Right atrium auricular region (tissue), 2 donors: ENCODE results near the gene UTS2R. TPM values are rescaled to one million over a fixed set of nuclear protein-coding genes. Genes with fewer than 3 reads are reported as not detected.

Source experiments
- DNase-seq: peaks from one replicate; pipeline ENCODE4 v3.0.0-alpha.2; 2019; ENCODE audit warnings: low spot score
- H3K27ac ChIP-seq, 2 donors: fragments of 200-600 bp; sonication (generic); 1 replicate in 1 of 2; 2 replicates in 1 of 2; pipeline ENCODE4 v1.5.1; 2016 to 2019
- H3K27me3 ChIP-seq, 2 donors: fragments of 200-600 bp; sonication (generic); one replicate each; pipeline versions ENCODE4 v1.5.1 to v1.6.0; 2017 to 2019
- H3K36me3 ChIP-seq: fragments of 200-600 bp; sonication (generic); one replicate; pipeline ENCODE4 v1.5.1; 2016
- H3K4me1 ChIP-seq, 2 donors: fragments of 200-600 bp; sonication (generic); one replicate each; pipeline versions ENCODE4 v1.5.1 to v1.6.0; 2017 to 2019
- H3K4me3 ChIP-seq, 2 donors: fragments of 200-600 bp; sonication (generic); 1 replicate in 1 of 2; 2 replicates in 1 of 2; pipeline ENCODE4 v1.5.1; 2017 to 2019; ENCODE audit warnings: mild to moderate bottlenecking in 1 of 2, moderate library complexity in 1 of 2
- H3K9me3 ChIP-seq, 2 donors: fragments of 200-600 bp; sonication (generic); one replicate each; pipeline ENCODE4 v1.5.1; 2019
- total RNA-seq, 2 donors: library from RNA; depleted of rRNA; stranded (reverse); fragments of >200 nt; gene quantifications; one replicate each; pipeline ENCODE4 v1.1.0, GENCODE V29; 2016
- TF ChIP-seq, protein P1 (sequence below), 2 donors: fragments of 200-600 bp; sonication (generic); IDR thresholded peaks; one replicate each; pipeline ENCODE4 v1.5.1; 2019; ENCODE audit warnings: antibody characterized with exemption in 2 of 2

UTS2R gene
- total RNA-seq, 2 donors from 2014 or later = 0.44 to 16.9 TPM

DNA sequence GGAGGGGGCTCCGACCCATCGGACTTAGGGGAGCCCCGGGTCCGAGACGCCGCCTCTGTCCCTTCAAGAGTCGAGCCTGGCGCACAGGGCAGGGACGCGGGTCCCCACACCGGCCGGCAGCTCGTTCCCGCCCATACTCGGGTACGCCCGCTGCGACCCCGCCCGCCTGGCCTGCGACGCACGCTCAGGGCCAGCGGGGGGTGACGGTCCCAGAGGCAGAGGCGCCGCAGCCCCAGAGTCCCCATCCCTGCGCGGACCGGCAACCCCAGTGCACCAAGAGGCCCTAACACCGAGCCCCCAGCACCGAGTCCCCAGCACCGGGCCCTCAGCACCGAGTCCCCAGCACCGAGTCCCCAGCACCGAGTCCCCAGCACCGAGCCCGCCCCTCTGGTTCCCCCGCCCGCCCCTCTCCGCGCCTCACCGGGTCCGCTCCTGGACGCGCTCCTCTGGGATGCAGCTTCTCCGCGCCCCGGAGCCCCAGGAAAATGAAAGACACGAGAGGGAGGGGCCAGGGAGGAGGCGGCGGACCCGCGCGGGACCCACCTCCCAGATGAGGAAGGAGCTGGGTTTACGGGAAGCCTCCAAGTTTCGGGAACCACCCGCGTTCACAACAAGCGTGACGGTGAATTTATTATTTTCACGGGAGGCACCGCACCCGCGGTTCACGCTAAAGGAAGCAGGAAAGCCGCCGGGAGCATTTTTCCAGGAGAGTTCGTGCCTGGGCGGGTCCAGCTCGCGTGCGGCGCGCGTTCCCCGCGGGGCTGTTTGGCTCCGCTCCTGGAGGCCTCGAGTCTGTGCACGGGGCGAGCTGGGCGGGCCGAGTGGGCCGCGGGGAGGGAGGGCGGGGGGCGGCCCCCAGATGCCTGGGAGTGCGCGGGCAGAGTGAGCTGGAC, 38.0 kb upstream of the UTS2R start, which contains the start of gene SECTM1:
SECTM1 (minus strand) TSS at position 488 of the 893 bp plus-strand sequence. CDS start 6,526 bp downstream, outside the sequence.
- TF ChIP-seq, protein P1, sequence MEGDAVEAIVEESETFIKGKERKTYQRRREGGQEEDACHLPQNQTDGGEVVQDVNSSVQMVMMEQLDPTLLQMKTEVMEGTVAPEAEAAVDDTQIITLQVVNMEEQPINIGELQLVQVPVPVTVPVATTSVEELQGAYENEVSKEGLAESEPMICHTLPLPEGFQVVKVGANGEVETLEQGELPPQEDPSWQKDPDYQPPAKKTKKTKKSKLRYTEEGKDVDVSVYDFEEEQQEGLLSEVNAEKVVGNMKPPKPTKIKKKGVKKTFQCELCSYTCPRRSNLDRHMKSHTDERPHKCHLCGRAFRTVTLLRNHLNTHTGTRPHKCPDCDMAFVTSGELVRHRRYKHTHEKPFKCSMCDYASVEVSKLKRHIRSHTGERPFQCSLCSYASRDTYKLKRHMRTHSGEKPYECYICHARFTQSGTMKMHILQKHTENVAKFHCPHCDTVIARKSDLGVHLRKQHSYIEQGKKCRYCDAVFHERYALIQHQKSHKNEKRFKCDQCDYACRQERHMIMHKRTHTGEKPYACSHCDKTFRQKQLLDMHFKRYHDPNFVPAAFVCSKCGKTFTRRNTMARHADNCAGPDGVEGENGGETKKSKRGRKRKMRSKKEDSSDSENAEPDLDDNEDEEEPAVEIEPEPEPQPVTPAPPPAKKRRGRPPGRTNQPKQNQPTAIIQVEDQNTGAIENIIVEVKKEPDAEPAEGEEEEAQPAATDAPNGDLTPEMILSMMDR (IDR thresholded peaks at IDR 0.05) = no peak
- H3K9me3 ChIP-seq = no peaks in the 10 kb centered on the region
- H3K27ac ChIP-seq = peak within 1 kb of the TSS; percentile 29 to 53
- peaks cover 0 to 3% of the 10 kb centered on the region in 2 donors for H3K27me3 ChIP-seq
- H3K4me1 ChIP-seq = peaks cover 0 to 51% of the 10 kb centered on the region in 2 donors
- peak within 1 kb of the TSS; percentile 34 to 55 for H3K4me3 ChIP-seq
- no peaks in the 10 kb centered on the region for H3K36me3 ChIP-seq
- peak; percentile 65 for DNase-seq

DNA sequence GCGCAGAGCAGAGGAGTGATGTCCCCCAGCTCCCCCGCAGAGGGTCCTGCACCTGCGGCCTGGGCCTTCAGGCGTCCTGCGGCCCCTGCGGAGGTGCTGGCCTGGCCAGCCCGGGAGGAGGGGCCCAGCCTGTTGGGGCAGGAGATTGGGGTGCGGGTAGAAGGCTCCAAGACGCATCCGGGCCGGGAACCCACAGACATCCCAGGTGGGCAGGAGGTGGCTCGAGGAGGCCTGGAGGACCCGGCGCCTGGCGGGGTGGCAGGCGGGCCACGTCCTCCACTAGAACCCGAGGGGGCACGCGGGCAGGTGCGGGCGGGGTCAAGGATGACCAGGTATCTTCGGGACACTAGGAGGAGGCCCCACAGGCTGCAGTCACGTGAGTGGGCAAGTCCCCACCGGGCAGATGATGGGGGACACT, 37.4 kb upstream of the UTS2R start:
- TF ChIP-seq, protein P1 (IDR thresholded peaks at IDR 0.05) = no peak
- H3K4me1 ChIP-seq = peaks cover 0 to 58% of the 10 kb centered on the region in 2 donors
- DNase-seq = no peak
- H3K27ac ChIP-seq = peak overlapping the region in 1 of 2 donors; percentile 53
- H3K27me3 ChIP-seq = peaks cover 0 to 3% of the 10 kb centered on the region in 2 donors
- H3K4me3 ChIP-seq = peak overlapping the region; percentile 34 to 55
- no peaks in the 10 kb centered on the region for H3K9me3 ChIP-seq
- H3K36me3 ChIP-seq = no peaks in the 10 kb centered on the region

DNA sequence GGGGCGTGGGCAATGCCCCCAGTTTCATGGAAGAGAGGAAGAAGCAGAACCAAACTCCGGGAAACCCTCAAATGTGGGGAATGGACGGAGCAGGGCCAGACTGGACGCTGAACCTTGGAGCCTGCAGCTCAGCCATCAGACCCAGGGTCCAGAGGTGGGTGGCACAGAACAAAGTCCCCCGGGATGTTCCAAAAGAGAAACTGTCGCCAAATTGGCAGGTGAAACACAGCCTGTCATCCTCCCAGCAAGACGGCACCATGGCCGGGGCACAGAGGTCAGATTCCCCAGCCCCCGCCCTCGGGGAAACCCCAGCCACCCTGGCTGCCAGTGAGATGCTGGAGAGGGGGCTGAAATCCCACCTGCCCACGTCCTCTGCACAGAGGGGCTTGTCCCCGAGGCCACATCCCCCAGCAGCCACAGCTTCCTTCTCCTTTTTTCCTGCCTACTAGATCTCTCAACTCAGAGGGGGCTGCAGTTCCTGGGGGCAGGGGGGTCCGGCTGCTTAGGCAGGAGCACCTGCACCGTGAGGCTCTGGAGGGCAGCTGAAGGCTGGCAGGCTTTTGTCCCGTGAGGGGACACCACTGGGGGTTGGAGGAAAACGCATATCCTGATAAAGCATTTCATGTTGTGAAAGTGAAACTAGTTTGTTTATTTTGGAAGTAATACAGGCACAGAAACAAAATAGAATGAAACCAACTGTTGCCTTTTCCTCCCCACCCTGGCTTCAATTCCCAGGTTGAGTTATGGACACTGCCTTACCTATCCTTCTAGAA, 36.8 kb upstream of the UTS2R start:
- H3K4me1 ChIP-seq = peaks cover 0 to 64% of the 10 kb centered on the region in 2 donors
- no peak for DNase-seq
- H3K27ac ChIP-seq = peak overlapping the region; percentile 29 to 53

DNA sequence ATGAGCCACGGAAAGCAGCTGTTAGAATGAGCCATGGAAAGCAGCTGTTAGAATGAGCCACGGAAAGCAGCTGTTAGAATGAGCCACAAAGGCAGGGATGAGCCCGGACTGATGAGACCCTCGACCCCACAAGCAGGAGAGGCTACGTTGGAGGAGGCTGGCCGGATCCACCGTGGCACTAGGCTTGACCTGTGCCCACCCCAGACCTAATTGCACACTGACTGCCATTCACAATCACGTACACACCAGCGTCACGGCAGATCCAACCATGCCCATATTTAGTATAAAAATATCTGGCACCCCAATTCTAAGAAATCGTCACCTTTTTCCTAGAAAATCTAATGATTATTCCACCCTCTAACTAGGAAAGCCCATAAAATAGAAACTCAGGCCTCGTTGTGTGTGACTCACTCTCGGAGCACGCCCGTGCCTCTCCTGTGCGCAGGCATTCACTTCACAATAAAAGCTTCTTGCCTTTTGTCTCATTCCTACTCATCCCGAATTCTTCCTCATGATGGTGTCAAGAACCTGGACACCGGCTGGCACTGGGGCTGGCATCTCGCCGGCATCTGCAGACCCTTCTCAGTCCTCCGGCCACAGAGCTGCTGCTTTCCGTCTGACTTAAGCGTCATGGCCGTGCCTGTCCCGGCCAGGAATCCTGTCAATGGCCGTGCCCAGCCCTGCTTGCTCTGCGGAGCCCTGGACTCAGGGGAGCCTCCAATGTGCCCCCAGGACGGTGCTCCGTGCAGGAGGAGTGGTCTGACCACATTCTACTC, 32.5 kb upstream of the UTS2R start:
- Histone ChIP-seq H3K4me3 (peak overlapping the region; percentile 9 to 45), H3K36me3 (no peaks in the 10 kb centered on the region)
- peak; percentile 71 for DNase-seq

More for the DNA sequence above, 36.8 kb upstream of the UTS2R start:
- no peaks in the 10 kb centered on the region for H3K9me3 ChIP-seq
- TF ChIP-seq, protein P1 (IDR thresholded peaks at IDR 0.05) = no peak
- H3K4me3 ChIP-seq = peak overlapping the region in 1 of 2 donors; percentile 55
- H3K27me3 ChIP-seq = peaks cover 0 to 3% of the 10 kb centered on the region in 2 donors
- H3K36me3 ChIP-seq = no peaks in the 10 kb centered on the region

More for the DNA sequence above, 32.5 kb upstream of the UTS2R start:
- TF ChIP-seq, protein P1 (IDR thresholded peaks at IDR 0.05) = no peak
- Histone ChIP-seq H3K27me3 (no peaks in the 10 kb centered on the region), H3K4me1 (peaks cover 0 to 36% of the 10 kb centered on the region in 2 donors), H3K9me3 (no peaks in the 10 kb centered on the region), H3K27ac (peak overlapping the region in 1 of 2 donors; percentile 33)
